ENCODE results near the gene SLC28A1. TPM values are rescaled to one million over a fixed set of nuclear protein-coding genes. Genes with fewer than 3 reads are reported as not detected.

Gene SLC28A1
- total RNA-seq, 1 experiment from 2014 or later, result not detected

GRCh38 chr15:84908564-84908963 is 24.1 kb downstream of the SLC28A1 start:
- H3K27ac ChIP-seq (ENCODE audit: low read depth, low read length), result no peak overlapping the region
- TF ChIP-seq TCF7L2 (IDR thresholded peaks at IDR 0.05; ENCODE audit: borderline replicate concordance, extremely low read depth, insufficient read depth, insufficient read length), result no peak
- TF ChIP-seq CTCF (IDR thresholded peaks at IDR 0.05 in 2 of 3, conservative IDR thresholded peaks at IDR 0.05 in 1 of 3; ENCODE audit: borderline replicate concordance in 1 of 3, insufficient read depth in 1 of 3, low read depth in 2 of 3, low read length in 2 of 3), result no peak
- TF ChIP-seq ZBTB33 (IDR thresholded peaks at IDR 0.05; ENCODE audit: extremely low read depth, insufficient replicate concordance, low read length), result no peak
- no peak for TF ChIP-seq SRF (IDR thresholded peaks at IDR 0.05; ENCODE audit: low read depth)
- TF ChIP-seq CBX3 (IDR thresholded peaks at IDR 0.05; ENCODE audit: low read depth), result no peak
- TF ChIP-seq FOSL1 (IDR thresholded peaks at IDR 0.05; ENCODE audit: low read depth), result no peak
- TF ChIP-seq EZH2 (IDR thresholded peaks at IDR 0.05), result no peak
- no peak for TF ChIP-seq SIN3A (IDR thresholded peaks at IDR 0.05; ENCODE audit: low read depth)
- no peak for TF ChIP-seq MAX (IDR thresholded peaks at IDR 0.05)
- TF ChIP-seq POLR2A (IDR thresholded peaks at IDR 0.05; ENCODE audit: borderline replicate concordance, extremely low read depth, insufficient read depth, insufficient read length), result no peak
- TF ChIP-seq ELF1 (IDR thresholded peaks at IDR 0.05; ENCODE audit: borderline replicate concordance, low read depth), result no peak
- no peak for TF ChIP-seq EZH2phosphoT487 (IDR thresholded peaks at IDR 0.05; ENCODE audit: borderline replicate concordance)
- no peak for TF ChIP-seq SP1 (IDR thresholded peaks at IDR 0.05; ENCODE audit: low read depth)
- TF ChIP-seq YY1 (IDR thresholded peaks at IDR 0.05; ENCODE audit: extremely low read depth, insufficient replicate concordance, low read depth, low read length), result no peak
- no peak for TF ChIP-seq REST (IDR thresholded peaks at IDR 0.05; ENCODE audit: low read depth)
- no peak for TF ChIP-seq CEBPB (IDR thresholded peaks at IDR 0.05; ENCODE audit: low read depth)
- TF ChIP-seq JUND (IDR thresholded peaks at IDR 0.05), result no peak
- no peak for TF ChIP-seq ZNF274 (IDR thresholded peaks at IDR 0.05; ENCODE audit: low read depth, low read length)
- no peak for TF ChIP-seq ZFX (IDR thresholded peaks at IDR 0.05)
- TF ChIP-seq POLR2AphosphoS5 (IDR thresholded peaks at IDR 0.05; ENCODE audit: low read depth, low read length), result no peak
- BruUV-seq (replicated peaks), result no TSS peak
- intact Hi-C loops (cut with micrococcal nuclease), result no loop called here
- no peaks in the 10 kb centered on the region for H3K9me2 ChIP-seq (ENCODE audit: insufficient read depth)
- H3K9me3 ChIP-seq (ENCODE audit: control insufficient read depth in 1 of 2, insufficient read depth in 1 of 2, low read depth in 1 of 2, low read length in 2 of 2), result no peaks in the 10 kb centered on the region
- no peaks in the 10 kb centered on the region for H3K27me3 ChIP-seq (ENCODE audit: insufficient read depth, low read length)
- no peaks in the 10 kb centered on the region for H3K79me2 ChIP-seq (ENCODE audit: insufficient read depth, low read length)
- DNase-seq (ENCODE audit: low read depth, low spot score), result no peak
- ChIA-PET CTCF (no interaction called here), POLR2A (no interaction called here), RAD21 (ENCODE audit: low non-redundant PET in 1 of 2, low total read pairs in 2 of 2, uncharacterized antibody in 2 of 2, unreplicated experiment in 2 of 2) (no interaction called here)
- ATAC-seq, result no peak
- H2AFZ ChIP-seq (ENCODE audit: low read depth, low read length, poor library complexity, severe bottlenecking), result no peak overlapping the region
- H4K20me1 ChIP-seq (ENCODE audit: insufficient read depth), result no peaks in the 10 kb centered on the region
- no peaks in the 10 kb centered on the region for H3K36me3 ChIP-seq (ENCODE audit: control insufficient read depth in 1 of 2, insufficient read depth in 2 of 2, low read length in 2 of 2)
- no peak overlapping the region for H3K9ac ChIP-seq (ENCODE audit: low read length)
- peaks cover 25 to 26% of the 10 kb centered on the region in 2 experiments for H3K4me1 ChIP-seq (ENCODE audit: control insufficient read depth in 1 of 2, insufficient read depth in 2 of 2, low read length in 2 of 2)
- no peak overlapping the region for H3K4me3 ChIP-seq (replicated peaks in 1 of 2; ENCODE audit: low read depth in 1 of 2, low read length in 2 of 2)
- H3K4me2 ChIP-seq (ENCODE audit: low read length), result no peak overlapping the region
